ENCODE measurements around the gene CFAP20DC.

- TF ChIP-seq CTCF (IDR thresholded peaks at IDR 0.05; ENCODE audit: low read depth, low read length, poor library complexity, severe bottlenecking) = no peak
- TF ChIP-seq EZH2phosphoT487 (IDR thresholded peaks at IDR 0.05; ENCODE audit: borderline replicate concordance, low read length) = no peak
Observed at GRCh38 chr3:58884453-58884852, 165.4 kb downstream of the CFAP20DC start.
